Colonic mucosa (tissue), 4 donors: Measurements from ENCODE around the gene LEP. TPM values are rescaled to one million over a fixed set of nuclear protein-coding genes. Genes with fewer than 3 reads are reported as not detected.

Experiments
- DNase-seq: peaks from one replicate; pipeline ENCODE4 v3.0.0-alpha.2; 2020
- H3K27ac ChIP-seq: fragments of 200-600 bp; one replicate; pipeline ENCODE4 v1.8.0; 2021
- H3K27me3 ChIP-seq: fragments of 200-600 bp; one replicate; pipeline ENCODE4 v1.8.0; 2021
- H3K36me3 ChIP-seq: fragments of 200-600 bp; one replicate; pipeline ENCODE4 v1.8.0; 2021
- H3K4me1 ChIP-seq: fragments of 200-600 bp; one replicate; pipeline ENCODE4 v1.8.0; 2021; ENCODE audit warnings: mild to moderate bottlenecking
- H3K4me3 ChIP-seq: fragments of 200-600 bp; one replicate; pipeline ENCODE4 v1.8.0; 2021
- H3K9ac ChIP-seq, 2 donors: one replicate each; pipeline ENCODE4 v1.7.0; 2013; ENCODE audit warnings: control low read depth in 2 of 2, low read depth in 2 of 2, low read length in 2 of 2
- H3K9me3 ChIP-seq: fragments of 200-600 bp; one replicate; pipeline ENCODE4 v1.8.0; 2021
- CTCF ChIP-seq: fragments of 200-600 bp; IDR thresholded peaks from one replicate; pipeline ENCODE4 v1.8.0; 2022; ENCODE audit warnings: antibody characterized with exemption, mild to moderate bottlenecking
- intact Hi-C: fragments of 100-400 bp; cut with DNase I; formaldehyde crosslinking; loops from one replicate; pipeline ENCODE4 v1.14.1; 2022
- total RNA-seq, 2 donors: library from RNA; stranded (reverse); fragmentation: NEBNext Ultra II Directional in 1 of 2; extraction: Animal tissue kit (Norgen Biotek cat#: 25700) in 1 of 2; gene quantifications; one replicate each; pipeline ENCODE4 v1.2.1, GENCODE V29; 2021
- donor health status: healthy.
- donor health status: DM: no; HTN: no; CAD: no.
- donor health status: DM: no; HTN: no; CAD: no.

Gene LEP
- total RNA-seq, 2 donors from 2014 or later: 0.07 TPM; not detected in 1

- TF ChIP-seq CTCF: no peak
- no peaks in the 10 kb centered on the region for H3K27me3 ChIP-seq
- intact Hi-C loops: no loop called here
- H3K27ac ChIP-seq: no peak overlapping the region
- no peak overlapping the region for H3K4me3 ChIP-seq
- peak; percentile 87 for DNase-seq
- peak overlapping the region; percentile 19 to 35 for H3K9ac ChIP-seq
- no peaks in the 10 kb centered on the region for H3K36me3 ChIP-seq
- peaks cover 10% of the 10 kb centered on the region for H3K4me1 ChIP-seq
- no peaks in the 10 kb centered on the region for H3K9me3 ChIP-seq
Observed at GRCh38 chr7:128259131-128260061, 18.3 kb downstream of the LEP start.

GRCh38 chr7:128260069-128260795 lies 19.2 kb downstream of the LEP start:
- H3K9ac ChIP-seq: peak overlapping the region in 1 of 2 donors; percentile 26
- no peak overlapping the region for H3K4me3 ChIP-seq
- peaks cover 10% of the 10 kb centered on the region for H3K4me1 ChIP-seq
- intact Hi-C loops: no loop called here
- no peak for DNase-seq
- no peaks in the 10 kb centered on the region for H3K9me3 ChIP-seq
- no peak overlapping the region for H3K27ac ChIP-seq
- no peaks in the 10 kb centered on the region for H3K27me3 ChIP-seq
- H3K36me3 ChIP-seq: no peaks in the 10 kb centered on the region
- TF ChIP-seq CTCF: no peak

GRCh38 chr7:128262273-128263028 lies 21.4 kb downstream of the LEP start:
- Histone ChIP-seq H3K9ac (no peak overlapping the region), H3K4me1 (peaks cover 10% of the 10 kb centered on the region), H3K27ac (no peak overlapping the region), H3K36me3 (no peaks in the 10 kb centered on the region), H3K27me3 (peaks cover 4% of the 10 kb centered on the region), H3K4me3 (no peak overlapping the region), H3K9me3 (no peaks in the 10 kb centered on the region)
- intact Hi-C loops: no loop called here
- TF ChIP-seq CTCF: no peak
- no peak for DNase-seq

- TF ChIP-seq CTCF: no peak
- H3K27me3 ChIP-seq: peaks cover 7% of the 10 kb centered on the region
- no peak for DNase-seq
- no peak overlapping the region for H3K9ac ChIP-seq
- peaks cover 10% of the 10 kb centered on the region for H3K4me1 ChIP-seq
- H3K27ac ChIP-seq: no peak overlapping the region
- no peaks in the 10 kb centered on the region for H3K9me3 ChIP-seq
- intact Hi-C loops: no loop called here
- no peaks in the 10 kb centered on the region for H3K36me3 ChIP-seq
- no peak overlapping the region for H3K4me3 ChIP-seq
Observed at GRCh38 chr7:128263420-128263819, 22.3 kb downstream of the LEP start.

- H3K27ac ChIP-seq: no peak overlapping the region
- TF ChIP-seq CTCF: no peak
- H3K27me3 ChIP-seq: peaks cover 7% of the 10 kb centered on the region
- no peak overlapping the region for H3K9ac ChIP-seq
- peaks cover 3% of the 10 kb centered on the region for H3K4me1 ChIP-seq
- no peaks in the 10 kb centered on the region for H3K9me3 ChIP-seq
- H3K36me3 ChIP-seq: no peaks in the 10 kb centered on the region
- peak; percentile 41 for DNase-seq
- H3K4me3 ChIP-seq: no peak overlapping the region
- intact Hi-C loops: no loop called here
Observed at GRCh38 chr7:128264477-128264876, 23.4 kb downstream of the LEP start.
